Measurements from ENCODE around the gene SORBS1.

- TF ChIP-seq CTCF (IDR thresholded peaks at IDR 0.05), result no peak
- no peak for TF ChIP-seq POLR2A (IDR thresholded peaks at IDR 0.05)
Measured at GRCh38 chr10:95493862-95494261, 67.3 kb downstream of the SORBS1 start.
